ENCODE results near the gene PCP2.

- TF ChIP-seq CEBPB (IDR thresholded peaks at IDR 0.05) (no peak), TAF1 (IDR thresholded peaks at IDR 0.05; ENCODE audit: low read depth) (no peak), TCF12 (IDR thresholded peaks at IDR 0.05; ENCODE audit: low read depth) (no peak), MAX (IDR thresholded peaks at IDR 0.05) (no peak), FOXM1 (IDR thresholded peaks at IDR 0.05; ENCODE audit: borderline replicate concordance, low read depth) (no peak), CREB1 (IDR thresholded peaks at IDR 0.05; ENCODE audit: low read depth) (no peak), USF1 (IDR thresholded peaks at IDR 0.05) (no peak), RAD21 (IDR thresholded peaks at IDR 0.05; ENCODE audit: low read depth) (no peak), ZBTB7A (IDR thresholded peaks at IDR 0.05; ENCODE audit: low read depth) (no peak), EP300 (IDR thresholded peaks at IDR 0.05; ENCODE audit: borderline replicate concordance) (no peak), TEAD4 (IDR thresholded peaks at IDR 0.05) (no peak)
- TF ChIP-seq, protein P1, sequence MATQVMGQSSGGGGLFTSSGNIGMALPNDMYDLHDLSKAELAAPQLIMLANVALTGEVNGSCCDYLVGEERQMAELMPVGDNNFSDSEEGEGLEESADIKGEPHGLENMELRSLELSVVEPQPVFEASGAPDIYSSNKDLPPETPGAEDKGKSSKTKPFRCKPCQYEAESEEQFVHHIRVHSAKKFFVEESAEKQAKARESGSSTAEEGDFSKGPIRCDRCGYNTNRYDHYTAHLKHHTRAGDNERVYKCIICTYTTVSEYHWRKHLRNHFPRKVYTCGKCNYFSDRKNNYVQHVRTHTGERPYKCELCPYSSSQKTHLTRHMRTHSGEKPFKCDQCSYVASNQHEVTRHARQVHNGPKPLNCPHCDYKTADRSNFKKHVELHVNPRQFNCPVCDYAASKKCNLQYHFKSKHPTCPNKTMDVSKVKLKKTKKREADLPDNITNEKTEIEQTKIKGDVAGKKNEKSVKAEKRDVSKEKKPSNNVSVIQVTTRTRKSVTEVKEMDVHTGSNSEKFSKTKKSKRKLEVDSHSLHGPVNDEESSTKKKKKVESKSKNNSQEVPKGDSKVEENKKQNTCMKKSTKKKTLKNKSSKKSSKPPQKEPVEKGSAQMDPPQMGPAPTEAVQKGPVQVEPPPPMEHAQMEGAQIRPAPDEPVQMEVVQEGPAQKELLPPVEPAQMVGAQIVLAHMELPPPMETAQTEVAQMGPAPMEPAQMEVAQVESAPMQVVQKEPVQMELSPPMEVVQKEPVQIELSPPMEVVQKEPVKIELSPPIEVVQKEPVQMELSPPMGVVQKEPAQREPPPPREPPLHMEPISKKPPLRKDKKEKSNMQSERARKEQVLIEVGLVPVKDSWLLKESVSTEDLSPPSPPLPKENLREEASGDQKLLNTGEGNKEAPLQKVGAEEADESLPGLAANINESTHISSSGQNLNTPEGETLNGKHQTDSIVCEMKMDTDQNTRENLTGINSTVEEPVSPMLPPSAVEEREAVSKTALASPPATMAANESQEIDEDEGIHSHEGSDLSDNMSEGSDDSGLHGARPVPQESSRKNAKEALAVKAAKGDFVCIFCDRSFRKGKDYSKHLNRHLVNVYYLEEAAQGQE (IDR thresholded peaks at IDR 0.05; ENCODE audit: low read depth): no peak
Measured at GRCh38 chr19:7624810-7625209, 8.7 kb downstream of the PCP2 start.

Measured in Ishikawa (cell line).